GM20431 (cell line): ENCODE data around the gene MCF2L2.

Experiments used
- in situ Hi-C: fragments of 300-500 bp; cut with MseI, MboI; formaldehyde crosslinking; loops from one replicate; pipeline ENCODE4 v1.15.0; 2020; ENCODE audit warnings: low sequenced_read_pairs; ENCODE audit not compliant: unreplicated experiment

MCF2L2 gene

GRCh38 chr3:183375787-183376186 lies 52.6 kb downstream of the MCF2L2 start:
- in situ Hi-C loops: loop anchor here (10.0 kb wide), 1 partner anchor 181 kb away; no protein-coding TSS in a partner anchor

- in situ Hi-C loops: loop anchor here (10.0 kb wide), 1 partner anchor 181 kb away; no protein-coding TSS in a partner anchor
Observed at GRCh38 chr3:183375337-183375736, 53.1 kb downstream of the MCF2L2 start.

- in situ Hi-C loops: loop anchor here (10.0 kb wide), 1 partner anchor 178 kb away; no protein-coding TSS in a partner anchor
Observed at GRCh38 chr3:183372911-183373310, 55.5 kb downstream of the MCF2L2 start.

GRCh38 chr3:183371600-183371968 lies 56.8 kb downstream of the MCF2L2 start:
- in situ Hi-C loops: loop anchor here (10.0 kb wide), 1 partner anchor 177 kb away; no protein-coding TSS in a partner anchor

- in situ Hi-C loops: loop anchor here (10.0 kb wide), 1 partner anchor 176 kb away; no protein-coding TSS in a partner anchor
Observed at GRCh38 chr3:183370391-183370790, 58.0 kb downstream of the MCF2L2 start.

- in situ Hi-C loops: loop anchor here (10.0 kb wide), 1 partner anchor 175 kb away; no protein-coding TSS in a partner anchor
Observed at GRCh38 chr3:183369627-183370026, 58.8 kb downstream of the MCF2L2 start.

- in situ Hi-C loops: no loop called here
Observed at GRCh38 chr3:183369117-183369516, 59.3 kb downstream of the MCF2L2 start.

GRCh38 chr3:183360971-183361624 lies 67.3 kb downstream of the MCF2L2 start:
- in situ Hi-C loops: no loop called here

GRCh38 chr3:183359036-183359435 lies 69.4 kb downstream of the MCF2L2 start:
- in situ Hi-C loops: no loop called here

- in situ Hi-C loops: no loop called here
Observed at GRCh38 chr3:183357564-183358079, 70.8 kb downstream of the MCF2L2 start.

GRCh38 chr3:183356920-183357319 lies 71.5 kb downstream of the MCF2L2 start:
- in situ Hi-C loops: no loop called here

- in situ Hi-C loops: no loop called here
Observed at GRCh38 chr3:183354874-183355273, 73.5 kb downstream of the MCF2L2 start.

GRCh38 chr3:183354325-183354831 lies 74.0 kb downstream of the MCF2L2 start:
- in situ Hi-C loops: no loop called here

GRCh38 chr3:183353421-183353820 lies 75.0 kb downstream of the MCF2L2 start:
- in situ Hi-C loops: no loop called here

GRCh38 chr3:183350164-183350563 lies 78.3 kb downstream of the MCF2L2 start:
- in situ Hi-C loops: no loop called here

- in situ Hi-C loops: no loop called here
Observed at GRCh38 chr3:183349421-183350157, 78.8 kb downstream of the MCF2L2 start.

GRCh38 chr3:183342824-183343223 lies 85.6 kb downstream of the MCF2L2 start:
- in situ Hi-C loops: no loop called here

GRCh38 chr3:183341545-183342288 lies 86.7 kb downstream of the MCF2L2 start:
- in situ Hi-C loops: no loop called here

GRCh38 chr3:183340222-183340621 lies 88.2 kb downstream of the MCF2L2 start:
- in situ Hi-C loops: no loop called here

GRCh38 chr3:183339461-183340086 lies 88.8 kb downstream of the MCF2L2 start:
- in situ Hi-C loops: no loop called here
